IMR-90 (cell line): Measurements from ENCODE around the gene MFGE8. TPM values are rescaled to one million over a fixed set of nuclear protein-coding genes. Genes with fewer than 3 reads are reported as not detected.

Experiments
- ATAC-seq: fragments of 200-7000 bp; cut with Tn5 transposase; 2 replicates; pipeline ENCODE4 v1.9.1; 2020; ENCODE audit warnings: low read depth, mild to moderate bottlenecking, moderate library complexity
- BruUV-seq: library from RNA; stranded (reverse); fragments of 400-500 nt; replicated peaks from 2 replicates; lab custom pipeline; 2021; lab: Mats Ljungman, UMichigan
- CTCF ChIA-PET: fragments of 300-600 bp; formaldehyde crosslinking; extraction: SDS; loops from one replicate; lab custom pipeline; 2021; ENCODE audit warnings: antibody characterized with exemption; lab: Yijun Ruan, JAX
- POLR2A ChIA-PET: fragments of 300-600 bp; sonication (Branson Sonifier 250); formaldehyde crosslinking; loops from one replicate; lab custom pipeline; 2022; ENCODE audit warnings: antibody characterized with exemption; ENCODE audit not compliant: unreplicated experiment; lab: Charles Lee
- DNase-seq: peaks from one replicate; pipeline ENCODE4 v3.0.0; 2013
- H2AFZ ChIP-seq: replicated peaks from 2 replicates; pipeline ENCODE3; 2013; ENCODE audit warnings: low read length, mild to moderate bottlenecking; ENCODE audit not compliant: poor library complexity
- H2AK5ac ChIP-seq: 2 replicates; pipeline ENCODE4 v1.6.1; 2013; ENCODE audit warnings: low read depth, low read length, inconsistent platforms
- H2AK9ac ChIP-seq: replicated peaks from 2 replicates; pipeline ENCODE3; 2013; ENCODE audit warnings: mild to moderate bottlenecking, low read depth, low read length, moderate library complexity; ENCODE audit not compliant: poor library complexity
- H2BK120ac ChIP-seq: 2 replicates; pipeline ENCODE4 v1.6.1; 2013; ENCODE audit warnings: low read depth, low read length, inconsistent platforms
- H2BK15ac ChIP-seq: 3 replicates; pipeline ENCODE4 v1.6.1; 2013; ENCODE audit warnings: low read depth, low read length, inconsistent platforms
- H2BK20ac ChIP-seq: 2 replicates; pipeline ENCODE4 v1.6.1; 2013; ENCODE audit warnings: low read depth, mild to moderate bottlenecking, inconsistent platforms, low read length, moderate library complexity
- H2BK5ac ChIP-seq: 2 replicates; pipeline ENCODE4 v1.6.1; 2013; ENCODE audit warnings: mild to moderate bottlenecking, low read depth, low read length, inconsistent platforms; ENCODE audit not compliant: poor library complexity, severe bottlenecking
- H3K14ac ChIP-seq: replicated peaks from 2 replicates; pipeline ENCODE4 v1.6.1; 2013; ENCODE audit warnings: low read depth, low read length, inconsistent platforms
- H3K18ac ChIP-seq: 2 replicates; pipeline ENCODE4 v1.6.1; 2013; ENCODE audit warnings: low read depth, low read length, control low read depth
- H3K23ac ChIP-seq: 2 replicates; pipeline ENCODE4 v1.6.1; 2013; ENCODE audit warnings: low read depth, low read length, inconsistent platforms
- H3K27ac ChIP-seq: 2 replicates; pipeline ENCODE4 v1.5.1; 2013; ENCODE audit warnings: mild to moderate bottlenecking, control low read depth, low read length; ENCODE audit not compliant: insufficient read depth
- H3K27me3 ChIP-seq: 2 replicates; pipeline ENCODE4 v1.6.1; 2013; ENCODE audit warnings: low read length; ENCODE audit not compliant: control insufficient read depth, insufficient read depth
- H3K36me3 ChIP-seq: 2 replicates; pipeline ENCODE4 v1.6.1; 2013; ENCODE audit warnings: low read length, mixed read lengths; ENCODE audit not compliant: control insufficient read depth, insufficient read depth
- H3K4ac ChIP-seq: 2 replicates; pipeline ENCODE4 v1.6.1; 2013; ENCODE audit warnings: low read depth, low read length, inconsistent platforms
- H3K4me1 ChIP-seq: 2 replicates; pipeline ENCODE4 v1.6.1; 2013; ENCODE audit warnings: low read length, mixed read lengths; ENCODE audit not compliant: control insufficient read depth, insufficient read depth
- H3K4me2 ChIP-seq: 2 replicates; pipeline ENCODE4 v1.6.1; 2013; ENCODE audit warnings: low read depth, mild to moderate bottlenecking, control low read depth, low read length, moderate library complexity
- H3K4me3 ChIP-seq: 2 replicates; pipeline ENCODE4 v1.5.1; 2013; ENCODE audit warnings: low read depth, mild to moderate bottlenecking, control low read depth, low read length, moderate library complexity; ENCODE audit not compliant: insufficient read depth
- H3K56ac ChIP-seq: 2 replicates; pipeline ENCODE4 v1.6.1; 2013; ENCODE audit warnings: low read length, inconsistent platforms; ENCODE audit not compliant: insufficient read depth; ENCODE audit errors: extremely low read depth
- H3K79me1 ChIP-seq, 2 experiments: 2 replicates each; pipeline ENCODE4 v1.6.1; 2013; ENCODE audit warnings: low read length in 2 of 2, inconsistent platforms in 1 of 2, low read depth in 1 of 2
- H3K9ac ChIP-seq: 2 replicates; pipeline ENCODE4 v1.6.1; 2013; ENCODE audit warnings: low read depth, low read length, control low read depth
- H3K9me1 ChIP-seq: 2 replicates; pipeline ENCODE4 v1.6.1; 2013; ENCODE audit warnings: low read length, inconsistent platforms; ENCODE audit not compliant: insufficient read depth
- H3K9me3 ChIP-seq: 2 replicates; pipeline ENCODE4 v1.6.1; 2013; ENCODE audit warnings: low read length; ENCODE audit not compliant: control insufficient read depth, insufficient read depth
- H4K20me1 ChIP-seq: 2 replicates; pipeline ENCODE4 v1.6.1; 2013; ENCODE audit warnings: low read length, inconsistent platforms; ENCODE audit not compliant: insufficient read depth
- H4K5ac ChIP-seq: 2 replicates; pipeline ENCODE4 v1.6.1; 2013; ENCODE audit warnings: mild to moderate bottlenecking, low read depth, low read length, control low read depth
- H4K8ac ChIP-seq, 2 experiments: 2 replicates each; pipeline ENCODE4 v1.6.1; 2013; ENCODE audit warnings: low read depth in 2 of 2, low read length in 2 of 2, control low read depth in 1 of 2, inconsistent platforms in 1 of 2
- H4K91ac ChIP-seq: 2 replicates; pipeline ENCODE4 v1.6.1; 2013; ENCODE audit warnings: low read depth, low read length, inconsistent platforms; ENCODE audit not compliant: insufficient read depth
- BHLHE40 ChIP-seq: fragments of 150-350 bp; IDR thresholded peaks from 2 replicates; pipeline ENCODE4 v1.6.1; 2016; ENCODE audit warnings: mild to moderate bottlenecking, low read depth, low read length
- CTCF ChIP-seq: conservative IDR thresholded peaks from 2 replicates; pipeline ENCODE4 v1.5.1; 2012; ENCODE audit warnings: mild to moderate bottlenecking, low read depth, low read length, improper control_type of control experiment
- FOS ChIP-seq: fragments of 150-350 bp; IDR thresholded peaks from 2 replicates; pipeline ENCODE4 v1.6.1; 2016; ENCODE audit warnings: low read depth, low read length
- MAFK ChIP-seq: IDR thresholded peaks from 2 replicates; pipeline ENCODE4 v1.6.1; 2012; ENCODE audit warnings: low read depth, low read length, improper control_type of control experiment
- MXI1 ChIP-seq: IDR thresholded peaks from 2 replicates; pipeline ENCODE4 v1.6.1; 2012; ENCODE audit warnings: low read depth, mild to moderate bottlenecking, low read length, moderate library complexity, borderline replicate concordance
- RAD21 ChIP-seq: IDR thresholded peaks from 2 replicates; pipeline ENCODE4 v1.6.1; 2012; ENCODE audit warnings: low read length, improper control_type of control experiment
- RFX5 ChIP-seq: IDR thresholded peaks from 2 replicates; pipeline ENCODE4 v1.8.0; 2012; ENCODE audit warnings: low read depth, mild to moderate bottlenecking, low read length, moderate library complexity
- USF2 ChIP-seq: fragments of 150-350 bp; IDR thresholded peaks from 2 replicates; pipeline ENCODE4 v1.6.1; 2017; ENCODE audit warnings: mild to moderate bottlenecking, antibody characterized with exemption, low read length, low read depth
- WGBS, 2 experiments: methylation state at CpG; one replicate each; pipeline versions ENCODE4 v1.1.5 to v1.1.7; 2013; ENCODE audit warnings: missing lambda C conversion rate in 2 of 2; ENCODE audit not compliant: insufficient read length in 1 of 2; ENCODE audit errors: extremely low coverage in 2 of 2; 5-methylcytosine and 5-hydroxymethylcytosine counted together
- dilution Hi-C: fragments of 300-500 bp; cut with HindIII; formaldehyde crosslinking; loops from one replicate; pipeline ENCODE4 v1.14.3; 2018; ENCODE audit warnings: low sequenced_read_pairs; ENCODE audit not compliant: unreplicated experiment
- in situ Hi-C: fragments of 300-500 bp; cut with MboI; formaldehyde crosslinking; loops from 3 replicates; pipeline ENCODE4 v1.14.3; 2019; ENCODE audit warnings: low sequenced_read_pairs, inconsistent platforms, mixed read lengths
- intact Hi-C: fragments of 100-400 bp; cut with micrococcal nuclease; formaldehyde crosslinking; loops from 2 replicates; pipeline ENCODE4 v1.10.0; 2022
- polyA plus RNA-seq, 3 experiments: library from polyadenylated mRNA; depleted of rRNA; stranded (reverse); fragments of >200 nt; gene quantifications; 2 replicates each; pipeline ENCODE4 v1.2.3, GENCODE V29; 2012; ENCODE audit warnings: low replicate concordance in 1 of 3
- total RNA-seq: library from RNA; depleted of rRNA; stranded (reverse); fragments of >200 nt; gene quantifications from 2 replicates; pipeline ENCODE4 v1.2.3, GENCODE V29; 2012

MFGE8 gene
- total and polyA plus RNA-seq, 2 of the 4 experiments (the other 2 are of a cell fraction): 232 to 1,912 TPM

GRCh38 chr15:88894348-88894818, 18.8 kb downstream of the MFGE8 start:
- no peak overlapping the region for H4K91ac ChIP-seq
- H2AK5ac ChIP-seq: no peak overlapping the region
- H2BK5ac ChIP-seq: no peak overlapping the region
- no peak overlapping the region for H2BK15ac ChIP-seq
- peak overlapping the region; percentile 60 for H2AFZ ChIP-seq
- H3K56ac ChIP-seq: no peak overlapping the region
- no peak overlapping the region for H3K14ac ChIP-seq
- H3K4me2 ChIP-seq: peak overlapping the region; percentile 23
- H3K9ac ChIP-seq: no peak overlapping the region
- ChIA-PET POLR2A (interaction anchor here (0.5 kb wide), 1 partner anchor 59 kb away, joined by 5 read pairs; no protein-coding TSS in a partner anchor), CTCF (no interaction called here)
- intact Hi-C loops (no loop called here), dilution Hi-C loops (no loop called here), in situ Hi-C loops (no loop called here)
- no peak overlapping the region for H3K27ac ChIP-seq
- ATAC-seq (no peak; the same call in 1 of the 2 replicates), DNase-seq (no peak)
- no peak overlapping the region for H2BK120ac ChIP-seq
- H4K5ac ChIP-seq: no peak overlapping the region
- peaks cover 0 to 5% of the 10 kb centered on the region in 2 experiments; a peak in 1 of 4 replicates for H3K79me1 ChIP-seq
- H4K8ac ChIP-seq: no peak overlapping the region
- BruUV-seq: no TSS peak
- WGBS, 2 experiments: 18% methylated on average over 17 of the region's 23 CpGs; no CpG with 5 or more reads in 1 of the 2 experiments
- H3K18ac ChIP-seq: no peak overlapping the region
- peaks cover 9% of the 10 kb centered on the region for H3K9me1 ChIP-seq
- H3K23ac ChIP-seq: peak overlapping the region; percentile 45; the same call in 1 of the 2 replicates
- H2AK9ac ChIP-seq: peak overlapping the region; percentile 45
- peaks cover 9% of the 10 kb centered on the region; the same call in 1 of the 2 replicates for H3K36me3 ChIP-seq
- no peak overlapping the region for H2BK20ac ChIP-seq
- H3K4me1 ChIP-seq: peaks cover 13% of the 10 kb centered on the region
- H3K9me3 ChIP-seq: no peaks in the 10 kb centered on the region
- no peaks in the 10 kb centered on the region for H3K27me3 ChIP-seq
- H4K20me1 ChIP-seq: peaks cover 28% of the 10 kb centered on the region
- H3K4me3 ChIP-seq: no peak overlapping the region
- TF ChIP-seq RAD21 (peak; percentile 32; the same call in 1 of the 2 replicates), BHLHE40 (no peak), FOS (no peak), USF2 (no peak), MXI1 (no peak), RFX5 (no peak), MAFK (no peak), CTCF (peak; percentile 39)
- H3K4ac ChIP-seq: no peak overlapping the region
